HG03280 (cell line): Measurements from ENCODE around the gene TMEM151A.
A peak's percentile ranks its signal among the peaks of the same experiment; 100 is the strongest.
"Not testable (repeated sequence)": the region's sequence is repeated elsewhere in the genome, so short reads cannot be mapped to it uniquely, and the experiment has no call there.

Experiments
- ATAC-seq: cut with Tn5 transposase; IDR thresholded peaks from one replicate; pipeline ENCODE4 v1.9.1; 2021; ENCODE audit warnings: mild to moderate bottlenecking, moderate library complexity; ENCODE audit not compliant: unreplicated experiment

Gene TMEM151A

DNA sequence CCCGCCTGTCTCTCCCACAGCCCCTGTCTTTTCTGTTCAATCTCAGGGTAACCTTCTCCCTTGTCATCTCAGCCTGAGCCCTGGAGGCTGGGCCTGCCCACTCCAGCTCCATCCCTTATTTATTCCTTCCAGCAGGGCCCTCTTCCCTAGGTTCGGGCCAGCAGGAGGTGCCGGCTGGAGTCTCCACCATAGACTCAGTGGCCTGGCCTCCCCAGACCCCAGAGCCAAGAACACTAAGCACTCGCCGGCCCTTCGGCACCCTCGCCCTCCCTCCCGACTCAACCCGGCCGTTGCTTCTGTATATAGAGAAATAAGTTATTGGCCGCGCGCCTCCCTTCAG lies 24.7 kb upstream of the TMEM151A start:
- no peak for ATAC-seq

DNA sequence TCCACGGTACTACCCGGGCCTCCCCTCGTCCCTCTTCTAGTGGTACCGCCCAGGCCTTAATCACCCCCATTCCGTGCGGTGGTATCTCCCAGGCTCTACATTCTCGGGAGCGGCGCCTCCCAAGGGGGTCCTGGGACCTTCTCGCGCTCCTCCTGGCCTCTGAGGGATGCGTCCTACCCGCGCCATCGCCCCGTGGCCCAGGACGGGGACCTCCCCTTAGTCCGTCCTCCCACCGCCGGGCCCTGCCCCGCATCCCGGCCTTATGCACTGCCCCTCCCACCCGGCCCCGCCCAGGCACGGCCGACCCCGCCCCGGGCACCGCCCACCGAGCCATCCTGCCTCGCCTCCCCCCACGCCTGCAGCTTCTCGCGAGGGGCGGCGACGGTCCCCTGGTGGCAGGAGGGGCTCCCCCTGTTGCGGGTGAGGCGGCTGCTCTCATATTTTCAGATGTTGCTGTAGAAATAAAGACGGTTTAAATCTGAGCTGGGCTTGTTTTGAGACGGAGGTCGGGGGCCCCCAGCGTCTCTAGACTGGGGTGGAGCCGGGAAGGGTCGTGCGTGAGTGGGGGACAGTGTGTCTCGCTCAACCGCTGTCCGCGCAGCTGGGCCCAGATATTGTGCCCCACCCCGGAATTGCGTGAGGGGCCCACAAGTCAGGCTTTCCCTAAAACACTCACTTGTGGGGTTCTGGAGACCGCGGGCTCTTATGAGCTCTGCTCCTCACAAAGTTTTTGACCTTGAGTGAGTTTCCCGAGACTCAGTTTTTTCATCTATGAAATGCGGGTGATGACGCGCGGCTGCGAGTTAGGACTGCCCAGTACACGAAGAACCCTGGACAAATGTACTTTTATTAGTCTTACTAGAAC lies 24.1 kb upstream of the TMEM151A start:
- ATAC-seq, result peak; percentile 46

DNA sequence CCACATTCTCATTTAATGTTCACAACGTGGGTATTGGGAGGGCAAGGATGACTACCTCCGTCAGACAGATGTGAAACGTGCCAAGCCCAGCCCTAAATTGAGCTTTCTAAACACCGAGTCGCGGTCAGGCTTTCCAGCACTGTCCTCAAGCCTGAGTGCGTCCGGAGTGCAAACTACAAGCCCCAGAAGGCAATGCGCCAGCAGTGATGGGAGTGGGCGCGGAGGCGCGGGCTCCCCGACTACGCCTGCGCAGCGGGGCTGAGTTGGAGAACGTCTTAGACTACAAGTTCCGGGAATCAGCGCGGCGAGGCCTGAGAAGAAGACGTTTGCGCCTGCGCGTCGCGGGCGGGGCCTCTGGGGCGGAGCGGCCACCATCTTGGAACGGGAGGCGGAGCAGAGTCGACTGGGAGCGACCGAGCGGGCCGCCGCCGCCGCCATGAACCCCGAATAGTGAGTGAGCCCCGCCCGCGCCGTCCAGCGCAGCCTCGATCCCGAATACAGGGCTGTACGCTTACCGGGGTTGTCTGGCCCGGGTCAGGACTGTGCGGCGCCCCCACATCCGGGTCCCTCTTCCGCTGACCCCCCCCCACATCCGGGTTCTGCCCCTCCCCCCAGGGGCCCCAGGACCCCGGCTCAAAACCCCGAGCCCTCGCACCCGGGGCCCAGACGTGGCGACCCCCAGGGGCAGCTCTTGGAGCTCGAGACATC lies 23.3 kb upstream of the TMEM151A start, which contains the start of gene RAB1B:
RAB1B (plus strand) TSS at position 396 of the 708 bp plus-strand sequence; CDS start at position 437, 41 bp downstream.
- ATAC-seq, result peak; percentile 77

DNA sequence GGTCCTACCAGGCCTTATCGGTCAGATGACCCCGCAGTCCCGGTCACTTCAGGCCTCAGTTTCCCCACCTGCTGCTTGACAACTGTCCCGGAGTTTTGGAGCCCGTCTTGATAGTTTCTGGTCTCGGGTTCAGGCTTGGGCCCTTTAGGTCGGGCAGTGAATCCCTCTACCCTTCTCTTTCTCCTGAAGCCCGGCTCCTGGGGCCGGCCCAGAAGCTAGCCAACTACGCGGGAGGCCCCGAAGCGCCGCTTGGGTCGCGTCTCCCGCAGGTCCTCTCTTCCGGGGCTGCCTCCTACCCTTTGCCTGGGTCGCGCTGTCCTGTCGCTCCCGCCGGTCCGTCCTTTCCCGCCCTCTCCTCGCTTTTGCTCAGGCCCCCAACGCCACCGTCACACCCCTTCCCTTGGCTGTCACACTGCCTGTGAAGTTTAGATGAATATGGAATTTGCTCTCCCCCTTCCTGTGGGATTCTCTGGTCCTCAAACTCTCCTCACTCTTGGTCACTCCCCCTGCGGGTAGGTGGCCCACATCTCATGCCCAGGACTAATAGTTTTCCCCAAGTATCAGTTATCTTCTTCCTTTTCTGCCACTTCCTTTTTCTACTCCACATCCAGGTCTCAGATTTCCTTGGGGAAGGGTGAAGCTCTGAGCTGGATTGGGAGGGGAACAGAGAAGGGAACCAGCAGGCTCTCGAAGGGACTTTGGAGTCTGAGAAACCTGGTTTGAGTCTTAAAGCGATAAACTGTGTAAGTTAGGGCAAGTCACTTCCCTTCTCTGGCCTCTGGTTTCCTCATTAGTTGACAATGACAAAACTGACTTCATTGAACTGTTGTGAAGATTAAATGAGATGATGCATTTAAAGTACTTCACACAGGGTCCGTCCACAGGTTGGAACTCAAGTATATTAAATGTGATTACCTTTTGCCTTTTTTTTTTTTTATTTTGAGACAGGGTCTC lies 22.5 kb upstream of the TMEM151A start:
- ATAC-seq, result no peak

DNA sequence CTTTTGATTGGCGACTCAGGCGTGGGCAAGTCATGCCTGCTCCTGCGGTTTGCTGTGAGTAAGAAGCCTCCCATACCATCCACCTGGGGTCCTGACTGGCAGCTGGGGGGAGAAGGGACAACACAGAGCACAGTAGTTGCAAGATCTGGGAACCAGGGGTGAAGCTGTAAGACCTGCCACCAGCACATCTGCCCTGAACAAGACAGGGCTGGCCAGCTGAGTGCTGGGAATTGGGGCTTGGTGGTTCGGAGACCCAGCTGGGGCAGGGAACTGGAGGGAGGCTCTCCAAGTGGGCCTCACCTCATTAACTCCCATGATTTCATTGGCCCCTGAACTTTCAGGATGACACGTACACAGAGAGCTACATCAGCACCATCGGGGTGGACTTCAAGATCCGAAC lies 19.9 kb upstream of the TMEM151A start:
- no peak for ATAC-seq

DNA sequence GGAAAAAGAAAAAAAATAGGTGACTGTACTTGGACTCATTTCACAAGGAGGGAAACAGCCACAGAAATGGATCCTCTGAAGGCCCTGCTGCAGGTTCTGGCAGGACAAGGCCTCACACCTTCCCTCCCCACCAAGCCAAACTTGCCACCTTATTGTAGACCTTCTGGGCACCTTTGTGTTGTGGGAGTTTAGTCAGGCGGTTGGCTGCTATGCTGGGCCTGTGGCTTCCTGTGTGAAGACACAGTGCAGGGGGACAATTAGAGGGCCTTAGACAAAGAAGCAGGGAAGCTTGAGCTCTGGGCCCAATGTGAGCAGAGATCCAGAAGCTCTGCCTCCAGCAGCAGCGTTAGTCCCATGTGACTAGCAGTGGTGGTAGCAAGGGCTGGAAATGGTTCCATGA lies 19.1 kb upstream of the TMEM151A start:
- no peak for ATAC-seq

DNA sequence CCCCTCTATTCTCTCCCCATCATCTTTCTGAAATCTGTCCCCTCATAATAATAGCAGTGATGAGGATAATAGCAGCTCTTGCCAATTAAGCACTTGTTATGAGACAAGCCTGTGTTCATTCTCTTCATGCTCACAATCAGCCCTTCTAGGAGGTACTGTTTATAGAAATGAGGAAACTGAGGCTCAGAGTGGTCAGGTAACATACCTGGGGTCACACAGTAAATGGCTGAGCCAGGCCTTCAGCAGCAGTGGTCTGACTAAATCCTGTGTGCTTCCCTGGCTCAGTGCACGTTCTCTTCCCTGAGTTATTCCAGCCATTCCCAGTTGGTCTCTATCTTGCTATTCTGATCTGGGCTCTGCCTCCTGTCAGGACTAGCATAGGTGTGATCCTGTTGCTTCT lies 17.5 kb upstream of the TMEM151A start:
- ATAC-seq, result no peak

DNA sequence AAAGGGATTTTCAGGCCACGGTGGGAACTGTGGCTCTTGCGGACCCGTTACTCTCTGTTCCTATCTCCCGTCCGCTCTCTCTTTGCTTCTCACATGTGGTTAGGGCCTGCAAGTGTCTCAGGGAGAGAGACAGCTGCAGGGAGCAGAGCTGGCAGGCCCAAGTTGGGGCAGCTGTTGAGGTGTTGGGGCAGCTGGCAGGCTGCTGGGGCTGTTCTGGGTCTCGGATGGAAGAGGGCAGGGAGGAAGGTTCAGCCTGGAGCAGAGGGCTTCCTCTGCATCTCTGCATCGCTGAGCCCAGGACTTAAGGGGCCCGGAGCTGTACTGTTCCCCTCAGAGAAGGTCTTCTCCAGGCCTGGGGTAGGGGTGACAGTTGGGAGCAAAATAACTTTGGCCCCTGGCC lies 16.3 kb upstream of the TMEM151A start:
- ATAC-seq, result no peak

DNA sequence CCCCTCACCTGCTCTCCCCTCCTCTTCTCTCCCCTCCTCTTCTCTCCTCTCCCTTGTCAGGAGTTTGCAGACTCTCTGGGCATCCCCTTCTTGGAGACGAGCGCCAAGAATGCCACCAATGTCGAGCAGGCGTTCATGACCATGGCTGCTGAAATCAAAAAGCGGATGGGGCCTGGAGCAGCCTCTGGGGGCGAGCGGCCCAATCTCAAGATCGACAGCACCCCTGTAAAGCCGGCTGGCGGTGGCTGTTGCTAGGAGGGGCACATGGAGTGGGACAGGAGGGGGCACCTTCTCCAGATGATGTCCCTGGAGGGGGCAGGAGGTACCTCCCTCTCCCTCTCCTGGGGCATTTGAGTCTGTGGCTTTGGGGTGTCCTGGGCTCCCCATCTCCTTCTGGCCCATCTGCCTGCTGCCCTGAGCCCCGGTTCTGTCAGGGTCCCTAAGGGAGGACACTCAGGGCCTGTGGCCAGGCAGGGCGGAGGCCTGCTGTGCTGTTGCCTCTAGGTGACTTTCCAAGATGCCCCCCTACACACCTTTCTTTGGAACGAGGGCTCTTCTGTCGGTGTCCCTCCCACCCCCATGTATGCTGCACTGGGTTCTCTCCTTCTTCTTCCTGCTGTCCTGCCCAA lies 15.6 kb upstream of the TMEM151A start:
- no peak for ATAC-seq

DNA sequence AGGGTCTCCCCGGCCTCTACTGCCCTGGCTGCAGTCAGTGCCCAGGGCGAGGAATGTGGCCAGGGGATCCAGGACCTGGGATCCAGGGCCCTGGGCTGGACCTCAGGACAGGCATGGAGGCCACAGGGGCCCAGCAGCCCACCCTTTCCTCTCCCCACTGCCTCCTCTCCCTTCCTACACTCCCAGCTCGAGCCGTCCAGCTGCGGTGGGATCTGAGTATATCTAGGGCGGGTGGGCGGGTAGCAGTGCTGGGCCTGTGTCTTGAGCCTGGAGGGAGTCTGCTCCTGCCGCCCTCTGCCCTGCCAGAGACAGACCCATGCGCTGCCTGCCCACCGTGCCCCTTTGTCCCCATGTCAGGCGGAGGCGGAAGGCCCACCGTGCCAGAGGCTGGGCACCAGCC lies 15.1 kb upstream of the TMEM151A start:
- not testable (repeated sequence) for ATAC-seq

DNA sequence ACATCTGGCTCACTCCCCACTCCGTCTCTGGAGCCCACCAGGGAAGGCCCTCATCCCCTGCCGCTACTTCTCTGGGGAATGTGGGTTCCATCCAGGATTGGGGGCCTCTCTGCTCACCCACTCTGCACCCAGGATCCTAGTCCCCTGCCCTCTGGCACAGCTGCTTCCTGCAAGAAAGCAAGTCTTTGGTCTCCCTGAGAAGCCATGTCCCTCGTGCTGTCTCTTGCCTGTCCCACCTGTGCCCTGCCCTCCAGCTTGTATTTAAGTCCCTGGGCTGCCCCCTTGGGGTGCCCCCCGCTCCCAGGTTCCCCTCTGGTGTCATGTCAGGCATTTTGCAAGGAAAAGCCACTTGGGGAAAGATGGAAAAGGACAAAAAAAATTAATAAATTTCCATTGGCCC lies 14.6 kb upstream of the TMEM151A start:
- not testable (repeated sequence) for ATAC-seq

DNA sequence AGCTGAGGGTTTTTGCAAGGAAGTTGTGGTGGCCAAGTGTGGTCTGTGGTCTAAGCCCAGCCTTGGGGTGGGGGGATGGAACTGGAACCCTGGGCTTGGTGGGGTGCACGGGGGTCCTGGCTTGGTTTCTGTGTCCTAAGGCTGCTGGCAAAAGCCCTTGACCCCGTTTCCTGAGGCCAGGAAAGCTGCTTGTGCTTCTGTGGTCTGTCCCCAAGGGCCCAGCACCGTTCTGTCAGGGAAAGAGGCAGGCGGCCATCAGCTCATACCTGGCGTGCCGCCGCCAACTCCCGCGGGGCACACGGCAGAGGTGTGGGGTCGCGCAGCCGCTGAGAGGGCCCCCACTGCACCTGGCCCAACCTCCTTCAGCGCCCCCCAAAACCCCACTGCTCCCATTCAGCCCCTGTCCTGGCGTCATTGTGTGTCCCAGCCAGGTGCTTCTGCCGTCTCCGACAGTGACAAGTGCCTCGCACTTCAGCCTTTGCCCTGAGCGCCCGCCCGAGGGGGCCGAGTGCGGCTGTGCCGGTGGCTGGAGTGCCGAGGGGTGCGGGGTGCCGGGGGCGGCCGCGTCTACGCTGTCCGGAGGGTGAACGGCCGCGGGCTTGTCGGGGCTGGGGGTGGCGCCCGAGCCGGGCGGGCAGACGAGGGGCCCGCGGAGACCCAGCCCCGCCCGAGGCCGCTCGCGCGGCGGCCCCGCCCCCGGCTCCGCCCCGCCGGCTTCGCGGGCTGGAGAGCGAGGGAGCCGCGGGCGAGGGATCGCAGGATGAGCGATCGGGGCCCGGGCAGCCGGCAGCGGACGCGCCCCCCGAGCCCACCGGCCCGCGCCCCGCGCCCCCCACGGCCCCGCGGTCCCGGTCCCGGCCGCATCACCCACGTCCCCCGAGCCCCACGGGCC lies 14.0 kb upstream of the TMEM151A start, which contains the start of gene CNIH2:
CNIH2 (plus strand) TSS at position 705 of the 892 bp plus-strand sequence. CDS start 282 bp downstream, outside the sequence.
- ATAC-seq, result no peak

DNA sequence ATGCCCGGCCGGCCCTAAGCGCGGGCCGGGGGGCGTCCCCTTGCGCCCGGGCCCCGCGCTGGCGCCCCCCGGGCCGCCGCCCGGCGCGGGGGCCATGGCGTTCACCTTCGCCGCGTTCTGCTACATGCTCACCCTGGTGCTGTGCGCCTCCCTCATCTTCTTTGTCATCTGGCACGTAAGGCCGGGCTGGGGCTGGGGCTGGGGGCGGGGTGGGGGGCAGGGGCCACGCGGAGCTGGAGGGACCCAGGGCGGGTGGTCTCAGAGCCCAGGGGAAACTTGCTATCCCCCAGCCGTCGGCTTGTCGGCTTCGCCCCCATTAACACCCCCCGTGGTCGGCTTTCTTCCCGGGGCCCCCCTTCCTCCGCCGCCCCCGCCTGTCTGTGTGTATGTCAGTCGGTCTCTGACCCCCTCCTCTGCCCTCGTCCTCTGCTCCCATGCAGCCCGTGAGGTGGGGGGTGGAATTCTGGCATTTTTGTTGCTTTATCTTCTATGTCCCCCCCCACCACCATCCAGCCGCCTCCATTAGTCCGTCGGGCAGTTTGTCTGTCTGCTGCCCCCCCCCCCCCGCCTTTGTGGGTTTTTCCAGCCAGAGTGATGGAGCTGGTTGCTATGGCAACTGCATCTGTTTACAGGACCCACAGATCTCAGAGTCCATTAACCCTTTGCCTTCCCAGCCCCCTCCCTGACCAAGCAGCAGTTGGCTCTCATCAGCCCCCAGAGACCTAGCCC lies 13.2 kb upstream of the TMEM151A start:
- no peak for ATAC-seq

DNA sequence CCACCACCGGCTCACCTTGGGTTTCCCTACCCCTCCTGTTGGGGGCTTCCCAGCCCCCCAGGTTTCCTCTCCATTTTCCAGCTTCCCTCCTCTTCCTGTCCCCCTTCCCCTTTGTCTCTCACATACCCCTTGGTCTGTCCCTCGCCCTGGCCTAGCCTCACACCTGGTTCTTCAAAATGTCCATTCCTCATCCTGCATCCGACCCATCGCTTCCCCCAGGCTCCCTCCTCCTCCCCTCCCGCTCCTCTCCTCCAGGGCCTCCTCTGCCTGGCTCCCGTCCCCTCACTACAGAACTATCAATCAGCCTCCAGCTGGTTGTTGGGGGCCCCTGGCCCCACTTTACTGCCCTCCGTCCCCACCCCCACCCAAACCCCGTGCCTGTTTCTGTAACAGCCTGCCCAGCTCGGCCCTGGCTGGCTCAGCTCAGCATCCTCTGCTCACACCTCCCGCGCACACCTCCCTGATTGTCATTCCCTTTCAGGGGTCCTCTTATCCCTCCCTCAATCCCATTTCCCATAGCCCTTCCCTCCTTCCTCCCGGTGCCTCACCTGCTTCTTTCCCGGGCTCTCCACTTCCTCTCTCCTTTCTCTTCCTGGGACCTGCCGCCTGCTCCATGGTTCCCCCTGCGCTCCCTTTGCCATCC lies 12.5 kb upstream of the TMEM151A start:
- ATAC-seq, result no peak

DNA sequence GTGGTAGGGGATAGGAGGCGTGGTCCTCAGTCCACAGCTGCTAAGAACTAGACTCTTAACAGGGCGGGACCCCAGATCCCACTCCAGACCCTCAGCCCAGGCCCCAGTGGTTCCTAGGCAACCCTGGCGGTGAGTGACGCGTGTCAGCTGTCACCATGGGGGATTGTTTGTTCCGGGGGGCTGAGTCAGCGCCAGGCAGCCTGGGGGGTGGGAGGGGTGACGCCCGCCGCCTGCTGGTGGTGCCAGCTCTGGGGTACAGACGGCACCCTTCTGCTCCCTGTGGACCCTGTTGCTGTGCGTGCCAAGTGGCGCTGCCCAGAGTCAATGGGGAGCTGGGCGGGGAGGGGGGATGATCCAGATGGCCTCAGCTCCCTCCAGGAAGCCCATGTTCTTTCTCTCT lies 11.3 kb upstream of the TMEM151A start:
- no peak for ATAC-seq

DNA sequence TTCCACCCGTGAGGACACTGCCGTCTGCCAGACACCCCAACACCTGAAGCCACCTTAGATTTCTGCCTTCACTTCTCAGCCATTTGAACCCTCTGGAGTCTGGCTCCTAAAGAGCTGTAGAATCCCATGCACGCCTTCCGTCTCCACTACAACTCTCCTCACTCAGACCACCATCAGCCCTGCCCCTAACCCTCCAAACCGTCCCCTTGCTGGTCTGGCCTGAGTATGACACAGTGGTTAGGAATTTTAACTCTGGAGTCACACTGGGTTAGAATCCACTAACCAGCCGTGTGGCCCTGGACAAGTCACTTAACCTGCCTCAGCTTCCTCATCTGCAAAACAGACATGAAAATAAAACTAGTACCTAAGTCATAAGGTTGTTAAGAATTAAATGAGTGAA lies 10.7 kb upstream of the TMEM151A start:
- ATAC-seq, result no peak

DNA sequence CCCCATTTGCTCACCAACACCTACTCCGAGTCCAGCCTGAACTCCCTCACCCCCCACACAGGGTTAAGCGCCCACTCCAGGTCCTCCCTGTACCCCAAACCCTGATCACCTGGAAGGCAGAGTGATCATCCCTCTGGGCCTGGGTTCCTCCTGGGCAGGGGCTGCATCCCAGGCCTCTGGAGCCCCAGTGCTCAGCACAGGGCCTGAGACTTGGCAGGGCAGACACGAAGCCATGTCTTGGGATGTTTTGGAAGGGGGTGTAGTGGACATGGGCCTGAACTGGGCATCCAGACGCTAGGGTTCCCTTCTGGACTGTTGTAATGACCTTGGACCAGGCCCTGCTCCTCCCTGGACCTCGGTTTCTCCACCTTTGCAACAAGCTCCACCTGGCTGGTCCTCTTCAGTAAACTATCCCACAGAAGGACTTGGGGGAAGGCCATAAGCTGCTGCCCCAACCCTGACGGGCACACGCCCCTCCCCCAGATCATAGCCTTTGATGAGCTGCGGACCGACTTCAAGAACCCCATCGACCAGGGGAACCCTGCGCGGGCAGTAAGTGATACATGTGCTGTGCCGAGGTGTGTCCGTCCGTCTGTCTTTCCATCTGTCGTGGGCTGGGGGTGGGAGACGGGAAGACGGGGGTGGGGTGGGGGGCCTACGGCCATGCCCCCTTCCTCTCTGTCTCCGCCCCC lies 9.8 kb upstream of the TMEM151A start:
- no peak for ATAC-seq
